IPS-11a (cell line): ENCODE data around the gene EML6.

Experiments
- H3K4me3 ChIP-seq: one replicate; pipeline ENCODE4 v1.5.1; 2013; ENCODE audit warnings: low read depth, low read length, control low read depth

Gene EML6

GRCh38 chr2:55013936-55014335 is 290.5 kb downstream of the EML6 start:
- H3K4me3 ChIP-seq, result no peak overlapping the region

- no peak overlapping the region for H3K4me3 ChIP-seq
These were observed 291.8 kb downstream of the EML6 start for GRCh38 chr2:55014962-55015939.

- no peak overlapping the region for H3K4me3 ChIP-seq
These were observed 294.0 kb downstream of the EML6 start for GRCh38 chr2:55017428-55017827.

GRCh38 chr2:55017880-55018279 is 294.4 kb downstream of the EML6 start:
- H3K4me3 ChIP-seq, result no peak overlapping the region

GRCh38 chr2:55018619-55019018 is 295.2 kb downstream of the EML6 start:
- H3K4me3 ChIP-seq, result no peak overlapping the region

GRCh38 chr2:55019526-55020258 is 296.2 kb downstream of the EML6 start:
- no peak overlapping the region for H3K4me3 ChIP-seq
